Activated CD4-positive, alpha-beta T cell treated with anti-CD3 and anti-CD28 coated beads, Interleukin-2, Interleukin-6, amounts not matched to agents 100 ng/mL and 50 ng/mL, durations not matched to agents 16 hours and 8 hours (primary cell): ENCODE data around the gene FEZ2.

Experiments
- DNase-seq: peaks from one replicate; pipeline ENCODE4 v3.0.0-alpha.2; 2020

The FEZ2 gene

DNA sequence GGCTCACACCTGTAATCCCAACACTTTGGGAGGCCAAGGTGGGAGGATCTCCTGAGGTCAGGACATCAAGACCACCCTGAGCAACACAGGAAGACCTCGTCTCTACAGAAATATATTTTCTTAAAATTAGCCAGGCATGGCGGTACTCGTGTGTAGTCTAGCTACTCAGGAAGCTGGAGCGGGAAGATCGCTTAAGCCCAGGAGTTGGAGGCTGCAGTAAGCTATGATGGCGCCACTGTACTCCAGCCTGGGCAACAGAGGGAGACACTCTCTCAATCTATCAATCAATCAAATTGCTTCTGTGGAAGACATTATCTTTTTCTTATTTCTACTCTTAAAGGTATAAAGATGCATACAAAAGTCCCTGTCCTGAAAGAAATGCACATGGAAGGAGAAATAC is 11.3 kb downstream of the FEZ2 start:
- no peak for DNase-seq

DNA sequence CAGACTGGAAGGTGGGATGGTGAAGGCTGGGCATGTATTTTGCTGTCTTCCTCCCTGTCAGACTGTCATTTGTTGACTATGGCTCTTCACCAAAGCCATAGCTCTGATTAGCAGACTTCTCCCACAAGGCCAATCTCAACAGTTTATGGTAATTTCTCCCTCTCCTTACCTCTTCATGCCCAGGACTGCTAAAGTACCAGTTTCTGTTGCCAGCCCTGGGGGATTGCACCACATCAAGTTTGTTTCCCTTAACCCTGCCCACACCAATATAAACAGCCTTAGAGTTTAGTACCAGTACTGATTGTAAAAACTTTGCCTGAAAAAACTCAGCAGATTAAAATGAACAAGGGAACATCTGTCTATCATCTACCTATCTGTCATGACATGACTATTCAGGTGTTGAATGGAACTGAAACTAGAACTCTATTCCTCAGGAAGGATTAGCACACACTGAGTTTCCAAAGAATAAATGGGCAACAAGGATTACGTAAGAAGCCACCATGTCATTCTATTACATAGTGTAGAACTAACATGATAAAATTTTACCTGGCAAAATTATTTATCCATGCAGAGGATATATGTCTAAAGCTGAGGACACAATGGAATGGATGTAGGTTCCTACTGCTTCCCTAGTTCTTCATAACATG is 13.7 kb downstream of the FEZ2 start:
- no peak for DNase-seq

DNA sequence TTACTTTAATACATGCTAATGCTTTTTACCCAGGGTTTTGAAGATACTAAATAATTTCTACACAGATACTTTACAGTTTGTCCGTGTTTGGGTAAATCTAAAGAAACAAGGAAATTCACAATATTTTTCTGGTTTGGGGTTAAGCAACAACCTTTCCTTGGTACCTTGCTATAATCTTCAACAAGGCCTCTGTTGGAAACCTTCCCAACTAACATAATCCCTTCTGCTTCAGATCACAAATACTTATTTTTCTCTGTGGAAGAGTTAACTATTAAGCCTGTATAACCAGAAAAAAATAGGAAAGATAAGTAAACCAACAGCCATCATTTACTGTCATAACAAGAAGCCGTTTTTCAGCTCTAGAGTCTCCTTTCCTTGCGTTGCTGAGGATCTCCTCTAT is 15.0 kb downstream of the FEZ2 start:
- DNase-seq = no peak

DNA sequence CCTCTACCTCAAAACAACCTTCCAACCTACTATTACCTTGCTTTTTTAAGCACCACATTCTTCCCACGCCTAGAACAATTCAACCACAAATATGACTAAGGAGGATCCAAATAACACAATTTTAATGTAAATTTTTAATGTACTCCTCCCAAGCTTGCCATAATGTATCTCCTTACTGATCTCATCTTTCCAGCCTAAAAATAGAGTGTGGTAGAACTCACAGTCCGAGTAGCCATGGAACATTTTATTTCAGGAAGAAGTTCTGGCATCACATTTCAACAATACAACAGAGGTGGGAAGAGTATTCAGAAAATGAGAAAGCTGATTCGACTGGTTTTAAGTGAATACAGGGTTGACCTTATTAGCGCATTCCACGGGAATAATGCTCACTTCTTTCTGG is 15.4 kb downstream of the FEZ2 start:
- no peak for DNase-seq

DNA sequence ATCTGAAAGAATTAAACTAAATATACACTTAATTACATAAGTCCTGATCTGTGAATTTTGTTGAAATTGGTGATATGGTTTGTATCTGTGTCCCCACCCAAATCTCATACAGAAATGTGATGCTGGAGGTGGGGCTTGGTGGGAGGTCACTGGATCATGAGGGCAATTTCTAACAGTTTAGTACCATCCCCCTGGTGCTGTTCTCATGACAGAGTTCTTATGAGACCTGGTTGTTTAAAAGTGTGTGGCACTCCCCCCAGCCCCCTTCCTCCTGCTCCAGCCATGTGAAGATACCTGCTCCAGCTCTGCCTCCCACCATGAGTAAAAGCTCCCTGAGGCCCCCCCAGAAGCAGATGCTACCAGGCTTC is 18.7 kb downstream of the FEZ2 start:
- no peak for DNase-seq

DNA sequence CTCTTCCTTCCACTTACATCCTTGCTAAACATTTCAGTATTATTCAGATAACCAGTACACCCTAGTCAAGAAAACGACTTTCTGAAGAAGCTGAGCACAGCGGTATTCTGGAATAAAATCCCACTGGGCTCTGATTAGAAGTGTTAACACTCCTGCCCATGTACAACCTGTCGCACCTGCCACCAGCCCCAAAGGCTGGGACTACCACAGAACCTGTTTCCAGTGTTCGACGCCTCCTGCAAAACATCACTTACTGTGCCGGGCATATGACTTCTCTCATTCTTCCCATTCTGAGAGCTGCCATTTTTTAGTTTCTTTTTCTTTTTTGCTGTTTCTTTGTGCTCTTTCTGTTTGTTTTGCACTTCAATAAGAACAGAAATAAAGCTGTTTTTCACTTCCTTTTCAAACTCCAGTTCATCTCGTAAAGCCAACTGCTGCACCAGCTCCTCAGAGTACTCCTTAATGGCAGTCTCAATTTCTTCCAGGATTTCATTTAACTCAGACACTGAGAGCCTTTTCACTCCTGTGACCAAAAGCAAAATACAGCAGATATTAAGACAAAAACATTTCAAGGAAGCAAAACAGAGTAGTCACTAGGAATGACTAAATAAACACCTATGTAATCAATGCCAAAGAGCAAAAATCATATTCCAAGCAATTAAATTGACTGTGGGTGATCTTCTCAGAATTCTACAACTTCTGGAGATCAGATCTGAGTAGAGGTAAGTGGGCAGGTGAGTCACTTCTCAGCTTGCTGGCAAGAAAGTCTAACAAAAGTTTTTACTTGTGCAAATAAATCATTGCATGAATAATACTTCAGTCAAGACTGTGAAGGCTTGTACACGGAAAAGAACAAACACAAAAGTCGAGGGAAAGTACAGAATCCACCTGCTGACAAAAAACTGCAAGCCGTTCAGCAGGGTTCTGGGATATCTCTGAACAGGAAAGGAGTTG is 19.3 kb downstream of the FEZ2 start:
- DNase-seq = no peak

DNA sequence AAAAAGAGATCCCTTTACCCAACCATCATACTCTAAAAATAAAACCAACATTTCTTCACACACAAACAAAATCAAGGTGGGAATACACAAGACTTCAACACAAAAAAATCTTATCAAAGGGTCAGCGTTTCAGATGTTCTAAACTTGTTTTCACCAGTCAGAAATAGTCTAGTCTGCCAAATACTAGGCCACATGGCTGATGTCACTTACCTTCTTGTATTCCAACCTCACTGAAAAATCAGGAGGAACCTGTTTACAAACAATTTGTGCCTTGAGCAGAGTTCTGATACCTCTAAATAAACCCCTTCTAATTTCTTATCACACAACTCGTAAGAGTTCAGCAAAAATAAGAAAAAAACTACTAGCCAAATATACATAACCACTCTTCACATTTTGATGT is 20.1 kb downstream of the FEZ2 start:
- DNase-seq = no peak

DNA sequence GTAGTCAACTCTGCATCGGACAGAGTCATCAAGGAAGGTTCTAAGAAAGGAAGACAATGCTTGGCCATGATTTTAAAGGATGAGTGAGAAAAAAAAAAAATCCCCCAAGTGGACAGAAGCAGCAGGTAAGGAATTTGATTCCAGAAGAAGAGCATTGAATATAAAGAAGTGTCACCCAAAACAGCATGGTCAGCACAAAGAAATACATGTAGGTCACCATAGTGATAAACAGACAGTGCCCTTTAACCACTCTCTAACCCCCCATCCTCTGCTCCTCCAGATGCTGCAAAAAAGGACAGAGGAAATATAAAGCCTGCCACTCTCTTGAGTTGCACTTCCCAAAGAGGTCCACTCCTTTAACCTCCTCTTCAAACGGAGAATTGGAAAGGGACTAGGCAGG is 23.4 kb downstream of the FEZ2 start:
- no peak for DNase-seq

DNA sequence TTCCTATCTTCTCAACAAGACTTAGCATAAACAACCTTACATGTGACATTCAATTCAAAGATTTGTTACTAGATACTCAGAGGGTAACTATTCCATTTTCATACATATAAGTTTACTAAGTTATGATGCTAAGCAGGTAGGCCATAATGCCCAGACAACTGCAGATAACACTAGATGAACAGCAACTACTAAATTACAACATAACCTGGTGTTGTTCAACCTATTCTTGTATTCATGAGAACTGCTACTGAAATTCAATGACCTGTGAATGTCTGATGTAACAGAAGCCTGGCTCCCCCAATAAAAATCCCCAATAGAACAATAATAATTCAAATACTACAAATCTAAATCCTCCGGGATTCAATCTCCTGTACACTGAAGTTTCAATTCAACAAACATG is 24.8 kb downstream of the FEZ2 start:
- no peak for DNase-seq

DNA sequence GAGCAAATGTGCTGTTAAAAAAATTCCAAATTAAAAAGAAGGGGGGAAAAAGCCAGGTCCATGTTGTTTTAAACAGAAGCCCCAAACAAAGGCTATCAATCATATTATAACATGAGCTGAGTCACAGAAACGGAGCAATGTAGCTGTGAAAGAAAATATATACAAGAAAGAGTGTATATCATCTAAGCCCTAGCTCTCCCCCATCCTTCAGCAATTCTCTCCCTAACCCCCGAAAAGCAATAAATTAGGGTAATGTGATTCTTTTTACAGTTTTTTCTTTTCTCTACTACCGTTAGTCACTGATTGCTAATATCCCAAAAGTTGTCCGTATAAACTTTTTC is 25.3 kb downstream of the FEZ2 start:
- no peak for DNase-seq

DNA sequence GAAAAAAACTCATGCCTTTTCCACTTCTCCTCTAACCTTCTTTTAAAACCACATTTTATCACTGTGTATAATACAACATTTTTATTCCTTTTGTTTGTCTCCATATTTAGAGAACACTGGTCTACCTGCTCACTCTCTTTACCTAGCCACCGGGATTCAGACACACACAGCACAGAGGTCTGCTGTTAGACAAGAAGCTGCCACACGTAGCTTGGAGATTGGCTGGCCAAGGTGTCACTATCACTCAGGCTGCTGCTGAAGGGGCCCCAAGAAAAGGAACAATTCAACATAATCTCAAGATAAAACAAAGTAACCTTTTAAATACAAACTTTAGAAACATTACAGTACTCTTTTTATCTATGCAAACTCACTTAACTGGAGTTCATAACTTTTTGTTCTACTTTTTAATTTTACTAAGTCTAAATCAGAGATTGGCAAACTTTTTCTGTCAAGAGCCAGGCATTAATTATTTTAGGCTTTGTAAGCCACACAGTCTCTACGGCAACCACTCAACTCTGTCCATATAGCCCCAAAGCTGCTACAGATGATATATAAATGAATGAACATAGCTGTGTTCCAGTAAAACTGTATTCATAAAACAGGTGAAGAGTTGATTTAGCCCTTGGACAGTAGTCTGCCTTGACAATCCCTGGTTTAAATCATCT is 25.8 kb downstream of the FEZ2 start:
- DNase-seq = no peak

DNA sequence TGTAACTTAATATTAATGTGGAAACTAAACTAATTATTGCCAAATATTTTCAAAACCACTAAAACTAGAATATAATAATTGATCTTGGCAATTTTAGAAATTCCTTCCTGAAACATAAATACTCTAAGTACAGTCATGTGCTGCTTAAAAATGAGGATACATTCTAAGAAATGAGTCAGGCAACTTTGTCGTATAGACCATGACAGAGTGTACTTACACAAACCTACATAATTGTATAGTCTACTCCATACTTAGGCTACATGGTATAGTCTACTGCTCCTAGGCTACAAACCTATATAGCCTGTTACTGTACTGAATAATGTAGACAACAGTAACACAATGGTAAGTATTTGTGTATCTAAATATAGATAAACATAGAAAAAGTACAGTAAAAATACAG is 27.6 kb downstream of the FEZ2 start:
- DNase-seq = no peak

DNA sequence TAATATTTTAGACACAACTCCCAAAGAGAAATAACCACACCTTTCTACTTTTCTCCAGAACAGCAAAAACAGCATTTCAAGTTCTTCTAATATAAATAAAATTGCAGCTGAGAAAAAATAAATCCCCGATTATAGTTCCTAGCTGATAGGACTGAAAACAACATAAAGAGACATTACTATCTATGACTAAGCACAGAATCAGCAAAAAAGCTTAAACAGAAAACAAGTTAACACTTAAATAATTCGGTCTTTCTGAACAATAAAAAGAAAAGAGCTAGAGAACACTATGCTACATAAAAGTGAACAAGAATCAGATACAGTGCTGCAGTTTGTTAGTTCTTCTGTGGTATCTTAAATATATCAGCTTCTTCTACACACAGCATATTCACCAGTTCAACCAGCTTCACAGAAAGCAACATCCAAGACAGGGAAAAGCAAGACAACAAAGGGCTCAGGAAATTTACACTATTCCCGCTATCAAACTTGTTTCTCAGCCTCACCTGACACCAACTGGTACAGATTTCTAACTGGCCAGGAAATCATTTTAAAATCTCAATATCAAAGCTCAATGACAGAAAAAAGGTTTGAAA is 28.6 kb downstream of the FEZ2 start:
- no peak for DNase-seq

DNA sequence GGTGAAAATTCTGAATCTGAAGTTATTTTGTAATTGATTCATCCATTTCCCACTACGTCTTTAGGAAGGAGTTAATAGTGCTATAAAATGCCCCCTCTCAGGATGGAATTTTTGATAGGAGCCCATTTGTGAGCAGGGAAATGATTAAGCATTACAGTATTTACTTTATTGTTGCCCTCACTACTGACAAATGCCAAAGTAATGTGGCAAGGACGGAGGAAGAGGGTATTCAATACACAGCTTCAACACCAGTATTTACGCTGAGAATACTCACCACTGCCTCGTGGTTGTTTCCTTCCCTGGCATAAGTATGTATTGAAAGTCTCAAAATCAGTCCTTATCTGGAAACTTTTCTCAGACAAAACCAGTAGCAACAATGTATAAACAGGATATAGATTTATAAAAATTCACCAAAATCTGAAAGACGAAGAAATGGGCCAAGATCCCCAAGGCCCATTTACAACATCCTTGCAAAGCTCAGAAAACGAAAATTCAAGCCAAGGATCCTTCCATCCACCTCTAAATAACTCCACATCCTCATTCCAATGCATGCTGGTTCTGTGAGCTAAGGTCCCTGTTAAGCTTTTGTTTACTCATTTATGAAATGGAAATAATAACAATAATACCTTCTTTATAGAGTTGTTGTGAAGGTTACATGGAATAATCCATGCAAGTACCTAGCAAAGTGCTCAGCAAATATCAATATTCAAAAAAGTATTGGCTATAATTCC is 29.3 kb downstream of the FEZ2 start:
- no peak for DNase-seq

DNA sequence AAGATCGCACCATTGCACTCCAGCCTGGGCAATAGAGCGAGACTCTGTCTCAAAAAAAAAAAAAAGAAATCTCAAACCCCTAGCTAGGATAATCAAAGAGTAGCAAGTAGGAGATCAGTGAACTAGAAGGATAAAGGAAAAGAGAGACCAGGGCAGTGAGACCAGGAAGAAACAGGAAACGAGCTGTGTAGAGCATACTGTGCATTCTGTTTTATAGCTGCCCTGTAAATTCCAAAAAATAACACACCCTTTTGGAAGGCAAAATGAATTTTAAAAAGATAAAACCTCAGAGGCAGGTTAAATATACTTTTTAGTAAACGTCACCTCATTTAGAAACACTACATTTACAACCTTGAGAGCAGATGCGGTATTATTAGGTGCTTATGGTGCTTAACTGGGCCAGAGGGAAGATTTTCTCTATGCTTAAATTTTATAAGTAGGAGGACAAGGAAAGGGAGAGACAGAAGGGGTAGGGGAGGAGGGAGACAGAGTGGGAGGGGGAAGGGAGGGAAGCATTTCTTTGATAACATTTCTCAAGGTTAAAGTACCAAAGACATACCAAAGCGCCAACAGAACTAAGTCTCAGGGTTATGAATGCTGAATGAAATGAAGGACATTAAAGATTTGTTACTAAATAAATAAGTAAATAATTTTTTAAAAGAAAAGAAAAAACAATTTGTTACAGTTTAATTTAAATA is 30.1 kb downstream of the FEZ2 start:
- DNase-seq = no peak

DNA sequence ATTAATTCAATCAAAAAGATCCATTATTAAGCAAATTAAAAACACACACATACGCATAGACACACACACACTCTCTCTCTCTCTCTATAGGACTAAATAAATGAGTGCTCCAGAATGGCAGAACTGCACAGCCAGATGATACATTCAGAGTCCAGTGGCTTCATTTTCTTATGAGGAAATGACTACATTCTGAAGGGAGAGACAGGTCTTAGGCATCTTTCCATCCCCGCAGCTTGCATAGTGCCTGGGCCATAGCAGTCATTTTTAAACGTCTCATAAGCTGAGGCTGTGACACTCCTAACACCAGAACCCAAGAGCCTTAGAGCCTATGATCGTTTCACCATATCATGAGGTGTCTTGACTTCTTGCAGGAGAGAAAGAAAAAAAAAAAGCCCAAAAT is 31.1 kb downstream of the FEZ2 start:
- no peak for DNase-seq

DNA sequence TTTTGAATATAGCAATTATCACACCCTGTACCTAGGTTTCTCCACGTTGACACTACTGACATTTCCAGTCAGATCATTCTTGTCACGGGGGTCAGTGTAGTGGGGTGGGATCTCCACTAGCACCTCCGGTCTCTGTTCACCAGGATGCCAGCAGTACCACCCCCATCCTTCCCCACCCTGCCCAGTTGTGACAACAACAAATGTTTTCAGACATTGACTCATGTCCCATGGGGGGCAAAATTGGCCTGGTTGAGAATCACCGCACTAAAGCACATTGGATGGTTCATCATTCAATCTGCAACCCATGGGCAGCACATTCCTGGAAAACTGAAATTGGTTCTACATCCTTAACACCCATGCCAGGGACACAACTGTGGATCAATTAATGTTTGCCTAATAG is 32.3 kb downstream of the FEZ2 start:
- DNase-seq = no peak

DNA sequence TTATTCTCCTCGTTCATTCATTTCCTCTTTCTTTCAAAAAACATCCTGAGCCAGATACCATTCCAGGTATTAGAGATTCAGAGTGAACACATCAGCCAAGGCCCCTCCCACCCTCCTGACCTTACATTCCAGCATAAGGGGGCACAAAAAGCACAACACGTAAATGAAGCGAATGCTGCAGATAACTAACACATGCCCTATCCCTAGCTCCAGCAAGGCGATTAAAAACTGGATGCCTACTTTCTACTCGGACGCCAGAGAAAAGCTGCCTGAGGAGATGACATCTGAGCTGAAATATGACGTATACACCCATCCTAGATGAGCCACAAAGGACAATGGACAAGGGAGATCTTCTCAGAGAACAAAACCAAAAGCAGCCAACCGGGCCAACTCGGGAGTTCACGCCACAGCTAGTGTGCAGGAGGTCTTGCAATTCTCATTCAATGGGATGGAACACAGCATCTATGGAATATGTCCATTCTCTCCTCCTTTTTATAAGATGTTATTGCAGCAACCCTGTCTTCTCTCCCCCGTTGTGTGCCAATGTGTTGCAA is 33.5 kb downstream of the FEZ2 start:
- DNase-seq = no peak

DNA sequence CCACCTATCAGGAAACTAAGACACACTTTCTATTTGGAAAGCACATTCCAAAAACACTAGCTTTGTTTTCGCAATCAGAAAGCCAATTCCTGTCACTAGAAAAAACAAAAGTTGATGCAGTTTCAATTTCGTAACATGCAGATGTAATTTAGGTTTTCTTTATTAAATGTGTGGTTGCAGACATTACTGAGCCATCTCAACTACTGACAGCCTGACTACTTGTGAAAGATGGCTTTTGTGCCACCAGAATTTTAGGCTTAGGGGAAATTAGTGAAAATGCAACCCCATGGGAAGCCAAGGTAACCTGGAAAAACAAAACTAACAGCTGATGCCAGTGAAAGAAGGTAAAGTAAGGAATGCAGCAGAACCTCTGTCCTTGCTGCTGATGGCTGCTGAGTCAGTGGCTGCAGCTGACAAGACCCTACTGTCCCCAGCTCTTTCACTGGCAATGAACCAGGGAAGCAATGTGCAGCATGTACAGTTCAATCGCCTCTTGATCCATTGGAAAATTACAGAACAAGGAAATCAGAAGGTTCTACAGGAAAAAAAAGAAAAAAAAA is 34.9 kb downstream of the FEZ2 start:
- DNase-seq = no peak

DNA sequence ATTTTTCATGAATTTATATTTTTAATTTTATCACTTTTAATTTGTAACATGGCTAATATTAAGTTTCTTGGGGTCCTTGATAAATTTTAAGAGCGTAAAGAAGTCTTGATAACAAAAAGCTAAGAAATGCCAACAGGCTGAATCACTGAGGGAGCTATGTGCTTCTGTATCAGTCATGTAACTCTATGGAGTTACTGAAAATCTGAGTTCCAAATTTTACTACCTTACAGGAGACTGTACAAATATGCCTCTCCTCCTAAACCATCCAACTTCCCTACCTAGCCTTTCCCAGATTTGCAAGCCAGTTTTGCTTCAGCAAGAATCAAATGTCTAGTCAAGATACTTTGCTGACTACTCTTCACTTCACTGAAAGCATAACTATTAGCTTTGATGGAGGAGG is 35.7 kb downstream of the FEZ2 start:
- no peak for DNase-seq

DNA sequence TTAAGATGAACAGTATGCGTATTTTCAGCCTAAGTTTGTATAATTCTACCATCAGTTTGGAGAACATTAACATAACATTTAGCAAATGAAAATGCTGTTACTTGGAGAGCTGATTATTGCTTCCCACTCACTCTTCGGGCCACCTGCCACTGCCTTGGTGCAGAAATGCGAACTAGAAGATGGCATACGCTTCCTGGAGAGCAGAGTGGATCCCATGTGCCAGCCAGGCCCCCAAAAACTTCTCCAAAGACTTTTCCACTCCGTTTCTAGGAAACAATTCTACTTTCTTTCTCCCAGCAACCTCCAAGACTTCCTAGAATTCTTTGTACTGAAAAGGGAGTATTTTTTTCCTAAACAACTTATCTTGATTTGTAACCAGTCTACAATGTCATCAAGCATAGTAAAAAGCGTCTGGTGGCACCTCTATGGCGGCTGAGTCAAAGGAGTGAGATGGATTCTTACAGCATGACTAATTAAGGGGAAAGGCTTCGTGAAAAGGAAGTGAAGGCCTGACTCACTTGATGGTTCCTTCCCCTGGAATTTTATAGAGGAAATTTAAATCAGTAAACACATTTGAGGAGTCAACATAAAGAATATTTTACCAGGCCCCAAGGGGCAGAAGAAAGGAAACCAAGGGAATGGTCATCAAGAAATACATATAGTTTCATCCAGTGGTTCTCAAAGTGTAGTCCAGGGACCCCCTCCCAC is 36.6 kb downstream of the FEZ2 start:
- DNase-seq = no peak
